Epithelial cell of prostate (primary cell): ENCODE data around the gene C4orf46.
"Not testable (repeated sequence)": the region's sequence is repeated elsewhere in the genome, so short reads cannot be mapped to it uniquely, and the experiment has no call there.

ENCODE experiments used
- DNase-seq: peaks from one replicate; pipeline ENCODE4 v3.0.0-alpha.2; 2011; ENCODE audit warnings: low read depth, low spot score
- H3K27ac ChIP-seq: fragments of 450-650 bp; 2 replicates; pipeline ENCODE4 v1.5.1; 2017; ENCODE audit warnings: mild to moderate bottlenecking

C4orf46 gene

DNA sequence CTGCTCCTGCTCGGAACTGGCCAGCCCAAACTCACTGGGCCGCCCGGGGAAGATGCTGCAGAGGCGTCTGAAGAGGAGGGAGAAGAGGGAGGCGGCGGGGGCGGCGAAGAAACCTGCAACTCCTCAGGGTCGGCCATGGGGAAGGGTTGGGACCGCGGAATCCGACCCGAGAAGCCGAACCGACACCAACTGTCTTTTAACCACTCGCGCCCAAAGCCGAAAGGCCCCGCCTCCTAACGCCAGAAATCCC is at the start of gene C4orf46:
Gene C4orf46 (minus strand): TSS at position 223 of the 250 bp plus-strand sequence. CDS start 86 bp downstream, at position 137.
- no peak for DNase-seq
- peak within 1 kb of the TSS; percentile 90 for H3K27ac ChIP-seq

DNA sequence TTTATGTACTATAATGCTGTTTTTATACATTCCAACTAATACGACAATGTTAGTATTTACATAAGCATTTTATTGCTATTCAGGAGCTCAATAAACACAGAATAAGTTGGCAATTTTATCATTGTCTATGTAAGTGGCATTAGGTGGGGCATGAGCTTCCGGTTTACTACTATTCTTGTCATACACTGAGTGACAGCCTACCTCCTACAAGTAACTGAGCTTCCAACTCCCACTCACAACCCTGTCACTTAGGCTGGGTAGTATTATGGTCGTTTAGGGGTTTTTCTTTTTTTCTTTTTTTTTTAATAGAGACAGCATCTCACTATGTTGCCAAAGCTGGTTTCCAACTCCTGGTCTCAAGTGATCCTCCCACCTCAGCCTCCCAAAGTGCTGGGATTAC is 44.1 kb upstream of the C4orf46 start:
- no peak for DNase-seq
- no peak overlapping the region for H3K27ac ChIP-seq

DNA sequence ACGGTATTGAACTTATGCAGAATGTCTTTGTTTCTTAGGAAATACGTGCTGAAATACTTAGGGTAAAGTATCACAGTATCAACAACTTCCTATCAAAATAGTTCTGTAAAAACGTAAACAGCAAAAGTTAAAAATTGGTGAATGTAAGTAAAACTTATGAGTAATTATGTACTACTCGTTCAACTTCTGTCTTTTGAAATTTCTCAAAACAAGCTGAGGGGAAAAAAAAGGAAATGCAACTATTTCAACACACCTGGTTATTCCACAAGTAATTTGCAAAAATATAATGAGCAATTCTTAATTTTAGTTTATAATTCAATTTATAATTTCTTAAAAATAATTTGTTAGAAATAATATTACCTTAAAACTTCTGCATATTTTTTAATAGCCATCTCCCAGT is 43.2 kb upstream of the C4orf46 start:
- DNase-seq: no peak
- no peak overlapping the region for H3K27ac ChIP-seq

DNA sequence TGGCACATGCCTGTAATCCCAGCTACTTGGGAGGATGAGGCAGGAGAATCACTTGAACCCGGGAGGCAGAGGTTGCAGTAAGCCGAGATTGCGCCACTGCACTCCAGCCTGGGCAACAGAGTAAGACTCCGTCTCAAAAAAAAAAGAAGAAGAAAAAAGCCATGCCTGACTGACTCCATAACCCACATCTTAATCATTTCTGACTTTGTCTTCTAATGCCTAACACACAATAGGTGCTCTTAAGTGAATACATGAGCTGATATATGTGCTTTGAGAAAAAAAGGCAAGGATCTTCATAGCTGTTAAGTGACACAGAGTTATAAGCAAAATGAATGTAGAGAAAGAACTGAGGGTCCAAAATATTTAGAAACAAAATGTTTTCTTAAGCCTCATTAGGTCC is 40.9 kb upstream of the C4orf46 start:
- DNase-seq, H3K27ac ChIP-seq: not testable (repeated sequence)

DNA sequence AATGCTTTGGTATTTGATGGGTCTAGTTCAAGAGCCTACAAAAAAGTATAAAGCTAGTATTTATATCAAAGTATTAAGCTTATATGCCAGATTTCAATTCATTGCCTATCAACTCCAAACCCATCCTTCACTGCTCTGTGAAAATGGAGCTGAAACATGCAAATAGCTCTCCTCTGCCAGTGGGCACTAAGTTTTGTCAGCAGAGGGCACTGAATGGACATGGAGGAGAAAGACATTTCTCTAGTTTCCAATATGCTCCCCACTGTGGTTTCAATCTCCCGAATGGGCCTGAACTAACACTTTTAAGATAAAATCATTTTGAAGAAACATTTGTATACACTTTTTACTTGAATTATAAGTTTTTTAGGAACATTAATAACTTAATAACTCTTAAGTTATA is 39.1 kb upstream of the C4orf46 start:
- no peak for DNase-seq

DNA sequence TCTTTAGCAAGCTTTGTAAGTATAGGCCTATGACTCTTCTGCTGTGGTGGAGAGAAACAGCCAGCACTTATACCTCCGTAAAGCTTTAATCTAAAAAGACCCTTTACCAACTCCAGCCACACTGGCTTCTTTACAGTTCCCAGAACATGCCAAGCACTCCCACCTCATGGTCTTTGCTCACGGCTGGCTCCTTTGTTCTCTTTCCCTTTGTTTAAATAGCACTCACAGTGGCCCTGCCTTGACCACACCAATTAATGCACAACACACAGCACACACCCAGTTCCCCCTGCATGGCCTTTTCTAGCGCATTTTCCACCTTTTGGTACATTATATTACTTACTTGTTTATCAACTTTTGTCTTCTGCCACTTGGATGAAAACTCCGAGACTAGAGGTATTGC is 32.6 kb upstream of the C4orf46 start:
- no peak overlapping the region for H3K27ac ChIP-seq
- DNase-seq: no peak

More for the DNA sequence above, 39.1 kb upstream of the C4orf46 start:
- no peak overlapping the region for H3K27ac ChIP-seq

DNA sequence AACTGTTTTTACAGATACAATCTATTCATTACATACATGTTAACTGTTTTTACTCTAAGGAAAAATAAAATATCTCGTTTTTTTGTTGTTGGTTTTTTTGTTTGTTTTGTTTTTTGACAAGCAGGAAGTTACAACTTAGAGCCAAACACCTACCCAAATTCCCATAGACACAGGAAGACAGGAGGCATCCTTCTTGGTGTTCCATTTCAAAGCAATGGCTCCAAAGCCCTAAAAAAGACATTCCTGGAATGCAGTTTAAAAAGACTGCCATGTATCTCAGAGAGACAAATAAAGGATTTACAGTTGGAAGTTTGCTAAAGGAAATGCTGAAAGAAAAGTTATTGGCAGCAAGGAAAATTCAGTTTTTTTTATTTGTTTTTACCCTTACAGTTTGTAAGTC is 17.1 kb upstream of the C4orf46 start:
- no peak overlapping the region for H3K27ac ChIP-seq
- no peak for DNase-seq

DNA sequence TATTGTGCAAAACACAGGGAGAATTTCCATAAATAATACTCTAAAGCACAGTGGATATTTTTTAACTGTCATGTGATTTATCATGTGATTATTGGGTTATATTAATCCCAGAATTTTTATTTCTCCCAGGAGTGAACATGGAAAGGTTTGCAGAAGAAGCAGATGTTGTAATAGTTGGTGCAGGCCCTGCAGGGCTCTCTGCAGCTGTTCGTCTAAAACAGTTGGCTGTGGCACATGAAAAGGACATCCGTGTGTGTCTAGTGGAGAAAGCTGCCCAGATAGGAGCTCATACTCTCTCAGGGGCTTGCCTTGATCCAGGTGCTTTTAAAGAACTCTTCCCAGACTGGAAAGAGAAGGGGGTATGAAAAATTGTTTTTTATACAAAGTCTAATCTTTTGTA is 10.4 kb upstream of the C4orf46 start:
- no peak for DNase-seq

DNA sequence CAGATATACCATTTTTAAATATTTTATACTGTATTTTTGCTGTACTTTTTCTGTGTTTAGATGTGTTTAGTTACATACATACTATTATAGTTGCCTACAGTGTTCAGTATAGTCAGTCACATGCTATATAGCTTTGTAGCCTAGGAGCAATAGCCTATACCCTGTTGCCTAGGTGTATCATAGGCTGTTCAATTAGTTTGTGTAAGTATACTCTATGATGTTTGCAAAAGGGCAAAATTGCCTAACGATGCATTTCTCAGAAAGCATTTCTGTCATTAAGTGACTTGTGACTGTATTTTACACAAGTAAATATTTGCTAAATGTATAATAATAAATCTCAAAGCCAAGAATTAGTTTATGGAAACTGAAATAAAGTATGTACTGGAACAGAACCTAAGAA is 9.9 kb upstream of the C4orf46 start:
- no peak overlapping the region for H3K27ac ChIP-seq
- DNase-seq: no peak

More for the DNA sequence above, 10.4 kb upstream of the C4orf46 start:
- no peak overlapping the region for H3K27ac ChIP-seq

DNA sequence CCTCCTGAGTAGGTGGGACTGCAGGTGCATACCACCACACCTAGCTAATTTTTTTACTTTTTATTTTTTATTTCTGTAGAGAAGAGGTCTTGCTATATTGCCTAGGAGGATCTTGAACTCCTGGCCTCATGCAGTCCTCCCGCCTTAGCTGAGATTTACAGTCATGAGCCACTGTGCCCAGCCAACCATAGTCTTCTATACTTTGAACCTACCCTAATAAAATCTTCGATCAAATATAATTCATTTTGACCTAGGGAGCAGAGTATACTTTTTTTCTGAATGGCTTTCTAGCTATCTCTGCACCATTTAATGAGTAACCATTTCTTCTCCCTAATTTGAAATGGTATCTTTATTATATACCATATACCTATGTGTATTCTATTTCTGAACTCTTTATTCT is 7.1 kb upstream of the C4orf46 start:
- no peak for DNase-seq
- H3K27ac ChIP-seq: no peak overlapping the region

DNA sequence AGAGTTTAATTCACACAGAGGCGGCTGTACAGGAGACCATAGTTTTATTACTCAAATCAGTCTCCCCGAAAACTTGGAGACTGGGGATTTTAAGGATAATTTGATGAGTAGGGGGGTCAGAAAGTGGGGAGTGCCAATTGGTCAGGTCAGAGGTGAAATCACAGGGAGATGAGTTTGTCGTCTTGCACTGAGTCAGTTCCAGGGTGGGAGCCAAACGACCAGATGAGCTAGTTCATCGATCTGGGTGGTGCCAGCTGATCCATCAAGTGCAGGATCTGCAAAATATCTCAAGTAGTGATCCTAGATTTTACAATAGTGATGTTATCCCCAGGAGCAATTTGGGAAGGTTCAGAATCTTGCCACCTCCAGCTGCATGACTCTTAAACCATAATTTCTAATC is 4.4 kb upstream of the C4orf46 start:
- H3K27ac ChIP-seq: no peak overlapping the region
- DNase-seq: no peak

DNA sequence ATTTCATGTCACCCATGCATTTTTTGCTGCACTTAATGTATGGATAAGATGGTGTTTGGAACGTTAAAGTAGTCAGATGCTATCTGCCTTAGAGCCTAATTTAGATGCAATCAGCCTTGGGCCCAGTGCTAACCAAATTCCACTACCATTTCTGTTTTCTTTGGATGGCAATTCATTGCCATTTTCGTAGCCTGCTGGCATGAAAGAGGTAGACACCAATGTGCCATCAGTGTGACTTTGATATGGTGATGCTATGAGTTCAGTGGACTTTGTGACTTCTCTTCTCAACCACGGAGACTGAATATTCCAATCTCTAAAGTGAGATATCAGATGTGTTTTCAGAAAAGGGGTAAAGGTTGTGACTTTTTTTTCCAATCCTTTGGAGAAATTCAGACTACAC is 1.9 kb upstream of the C4orf46 start:
- DNase-seq: no peak
- no peak overlapping the region for H3K27ac ChIP-seq

DNA sequence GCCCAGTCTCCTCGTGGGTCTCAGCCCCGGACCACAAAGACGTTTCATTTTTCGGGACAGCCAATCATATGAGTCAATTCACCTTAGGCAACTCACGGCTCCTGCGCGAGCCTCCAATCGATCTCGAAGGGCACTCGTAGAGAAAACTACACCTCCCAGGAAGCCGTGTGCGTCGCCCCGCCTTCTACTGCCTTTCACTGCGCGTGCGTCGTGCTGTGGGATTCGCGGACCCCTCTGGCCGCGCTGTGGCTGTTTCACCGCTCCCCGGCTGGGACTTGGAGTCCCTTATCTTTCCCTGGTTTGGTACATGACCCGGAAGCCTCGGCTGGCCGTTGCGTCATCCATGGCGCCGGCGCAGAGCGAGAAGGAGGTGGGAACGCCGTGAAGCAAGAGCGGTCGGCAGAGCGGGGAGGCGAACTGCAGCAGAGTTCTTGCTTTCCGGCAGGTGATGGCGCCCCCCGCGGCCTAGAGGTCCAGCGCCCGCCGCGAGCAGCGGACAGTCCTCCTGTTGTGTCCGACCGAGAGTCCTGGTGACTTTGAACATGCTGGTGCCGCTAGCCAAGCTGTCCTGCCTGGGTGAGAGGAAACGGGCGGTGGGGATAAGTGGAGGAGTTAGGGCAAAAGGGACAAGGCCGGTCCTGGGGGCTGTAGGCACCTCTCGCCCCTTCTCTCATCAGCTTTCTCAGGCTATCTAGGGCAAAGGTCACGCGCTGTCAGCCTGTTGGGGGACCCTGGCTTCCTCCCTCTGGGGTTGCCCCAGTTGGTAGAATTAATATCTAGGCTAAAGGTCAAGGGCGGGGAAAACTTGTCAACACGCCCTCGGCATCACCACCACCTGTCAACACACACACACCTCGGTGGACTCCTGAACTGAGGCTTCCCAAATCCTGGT is 474 bp upstream of the C4orf46 start, which contains the start of gene ETFDH:
Gene ETFDH (plus strand): TSS at position 382 of the 892 bp plus-strand sequence. CDS start 161 bp downstream, at position 543.
- H3K27ac ChIP-seq: peak within 1 kb of the TSS; percentile 90
- peak; percentile 95 for DNase-seq

DNA sequence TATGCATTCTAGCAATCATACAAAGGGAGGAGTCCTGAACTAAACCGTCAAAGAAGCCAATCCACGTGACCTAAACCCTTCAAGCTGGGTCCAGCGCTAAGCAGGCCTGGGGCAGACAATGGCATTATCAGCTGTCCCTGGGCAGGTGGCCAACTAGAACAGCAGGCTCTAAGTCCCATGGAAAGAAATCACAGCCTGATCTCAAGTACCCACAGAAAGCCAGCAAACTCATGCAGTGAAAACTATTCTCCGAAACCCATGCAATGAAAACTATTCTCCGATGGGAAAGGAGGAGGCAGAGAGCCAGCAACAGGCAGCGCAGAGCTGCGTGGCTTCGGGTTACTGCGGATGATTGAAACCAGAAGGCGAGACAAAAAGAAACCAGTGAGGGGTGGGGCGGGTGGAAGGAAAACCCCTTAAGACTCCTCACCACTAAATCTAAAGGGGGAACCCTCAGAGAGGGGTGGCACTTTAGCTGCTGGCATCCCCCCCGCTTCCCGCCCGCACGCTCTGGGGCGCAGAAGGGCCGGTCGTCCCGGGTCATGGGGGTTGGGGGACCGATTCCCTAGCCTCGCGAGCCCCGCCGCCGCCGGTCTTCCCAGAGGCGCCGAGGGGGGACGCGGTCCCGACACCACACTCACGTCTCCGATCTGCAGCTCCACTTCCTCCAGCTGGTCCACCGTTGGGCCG is 567 bp downstream of the C4orf46 start:
- peak overlapping the region; percentile 90 for H3K27ac ChIP-seq
- no peak for DNase-seq

DNA sequence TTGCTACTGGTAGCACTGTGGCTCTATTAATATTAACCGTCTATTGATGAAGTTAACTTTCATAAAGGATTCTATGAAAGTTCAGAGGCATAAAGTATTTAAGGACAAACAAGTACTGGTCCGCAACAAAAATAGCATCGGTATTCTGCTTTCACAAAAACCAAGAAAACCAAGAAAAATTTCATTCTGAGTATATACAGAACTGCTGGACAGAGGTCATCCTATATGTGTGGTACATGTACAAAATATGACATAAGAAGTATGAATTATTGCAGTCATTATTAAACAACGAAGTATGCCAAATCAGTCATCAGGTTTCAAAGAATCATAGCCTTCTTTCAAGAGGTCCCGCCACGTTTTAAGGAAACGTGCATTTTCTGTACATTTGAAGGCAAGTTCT is 2.4 kb downstream of the C4orf46 start:
- H3K27ac ChIP-seq: no peak overlapping the region
- DNase-seq: no peak

DNA sequence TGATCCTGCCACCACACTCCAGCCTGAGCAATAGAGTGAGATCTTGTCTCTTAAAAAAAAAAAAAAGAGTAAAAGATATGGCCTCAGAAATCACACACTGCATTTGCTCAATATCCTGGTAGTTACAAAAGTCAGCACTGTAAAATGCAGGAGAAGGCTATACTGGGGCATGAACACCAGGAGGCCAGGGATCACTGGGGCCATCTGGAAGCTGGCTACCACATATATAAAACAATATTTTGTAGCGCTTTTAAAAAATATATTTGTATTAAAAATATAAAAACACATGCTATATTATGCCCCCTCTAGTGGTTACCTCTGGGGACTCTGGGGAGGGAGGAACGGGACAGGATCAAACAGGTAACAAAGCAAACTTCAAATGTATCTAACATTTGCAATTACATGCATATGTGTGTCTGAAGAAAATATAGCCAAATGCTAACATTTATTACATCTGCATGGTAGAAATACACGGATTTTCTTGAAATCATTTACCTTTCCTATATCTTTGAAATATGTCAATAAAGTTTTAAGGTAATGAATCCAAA is 4.0 kb downstream of the C4orf46 start:
- no peak overlapping the region for H3K27ac ChIP-seq
- no peak for DNase-seq

DNA sequence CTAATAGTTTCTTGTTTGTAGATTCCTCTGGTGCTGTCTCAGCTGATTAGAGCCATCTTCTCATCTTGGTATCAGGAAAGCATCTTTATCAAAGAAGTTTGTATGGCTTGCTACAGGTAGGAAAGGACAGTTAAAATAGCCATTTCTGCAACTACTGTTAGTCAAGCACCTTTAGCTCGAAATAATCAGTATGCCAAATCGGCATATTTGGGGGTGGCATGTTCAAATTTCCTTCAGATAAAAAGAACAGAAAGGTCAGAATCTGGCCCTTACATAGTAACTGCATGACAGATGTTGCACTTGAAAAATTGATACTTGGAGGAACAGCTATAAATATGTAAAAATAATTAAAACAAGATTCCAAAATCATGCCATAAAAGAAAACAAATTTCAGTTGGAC is 4.8 kb downstream of the C4orf46 start:
- no peak overlapping the region for H3K27ac ChIP-seq
- DNase-seq: no peak

DNA sequence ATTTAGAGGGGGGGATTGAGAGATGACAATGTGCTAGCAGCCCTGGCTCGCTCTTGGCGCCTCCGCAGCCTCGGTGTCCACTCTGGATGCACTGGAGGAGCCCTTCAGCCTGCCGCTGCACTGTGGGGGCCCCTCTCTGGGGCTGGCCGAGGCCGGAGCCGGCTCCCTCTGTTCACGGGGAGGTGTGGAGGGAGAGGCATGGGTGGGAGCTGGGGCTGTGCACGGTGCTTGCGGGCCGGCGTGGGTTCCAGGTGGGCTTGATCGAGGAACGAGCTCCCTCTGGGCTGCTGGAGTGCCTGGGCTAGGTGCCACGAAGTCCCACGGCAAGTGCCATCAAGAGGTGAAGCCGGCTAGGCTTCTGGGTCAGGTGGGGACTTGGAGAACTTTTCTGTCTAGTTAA is 6.9 kb downstream of the C4orf46 start:
- no peak overlapping the region for H3K27ac ChIP-seq

DNA sequence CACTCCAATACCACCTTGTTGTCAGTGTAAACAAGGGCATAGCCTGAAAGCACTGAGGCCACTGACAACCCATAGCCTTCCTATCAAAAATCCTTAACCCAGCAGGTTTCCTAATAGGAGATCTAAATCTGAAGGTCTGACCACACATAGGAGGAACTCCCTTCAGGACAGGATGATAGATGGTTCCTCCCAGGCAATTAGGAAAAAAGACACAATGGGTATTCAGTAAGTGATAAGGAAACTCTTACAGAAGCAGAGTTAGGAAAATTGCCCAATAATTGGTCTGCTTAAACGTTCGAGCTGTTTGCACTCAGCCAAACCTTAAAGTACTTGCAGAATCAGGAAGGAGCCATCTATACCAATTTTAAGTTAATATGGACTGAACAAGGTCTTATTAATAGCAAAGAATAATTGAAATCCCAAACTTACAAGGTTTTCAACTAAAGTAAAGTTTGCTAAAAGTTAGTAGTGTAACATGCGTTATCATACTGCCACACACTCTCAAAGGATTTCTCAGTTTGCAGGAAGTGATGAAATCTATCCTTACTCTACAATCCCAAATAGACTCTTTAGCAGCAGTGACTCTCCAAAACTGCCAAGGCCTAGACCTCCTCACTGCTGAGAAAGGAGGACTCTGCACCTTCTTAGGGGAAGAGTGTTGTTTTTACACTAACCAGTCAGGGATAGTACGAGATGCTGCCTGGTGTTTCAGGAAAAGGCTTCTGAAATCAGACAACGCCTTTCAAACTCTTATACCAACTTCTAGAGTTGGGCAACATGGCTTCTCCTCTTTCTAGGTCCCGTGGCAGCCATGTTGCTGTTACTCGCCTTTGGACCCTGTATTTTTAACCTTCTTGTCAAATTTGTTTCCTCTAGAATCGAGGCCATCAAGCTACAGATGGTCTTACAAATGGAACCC is 7.7 kb downstream of the C4orf46 start:
- not testable (repeated sequence) for DNase-seq, H3K27ac ChIP-seq

More for the DNA sequence above, 6.9 kb downstream of the C4orf46 start:
- DNase-seq: no peak

DNA sequence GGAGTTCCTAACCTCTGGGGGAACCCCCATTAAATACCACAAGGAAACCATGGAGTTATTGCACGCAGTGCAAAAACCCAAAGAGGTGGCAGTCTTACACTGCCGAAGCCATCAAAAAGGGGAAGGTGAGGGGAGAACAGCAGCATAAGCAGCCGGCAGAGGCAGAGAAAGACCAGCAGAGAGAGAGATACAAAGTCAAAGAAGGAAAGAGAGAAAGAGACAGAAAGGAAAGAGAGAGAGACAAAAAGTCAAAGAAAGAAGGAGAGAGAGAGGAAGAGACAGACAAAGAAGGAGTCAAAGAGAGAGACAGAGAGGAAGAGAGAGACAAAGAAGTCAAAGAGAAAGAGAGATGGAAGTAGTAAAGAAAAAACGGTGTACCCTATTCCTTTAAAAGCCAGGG is 8.4 kb downstream of the C4orf46 start:
- H3K27ac ChIP-seq, DNase-seq: not testable (repeated sequence)
